SW480 (cell line): ENCODE results near the gene LAS1L.
A peak's percentile ranks its signal among the peaks of the same experiment; 100 is the strongest.
"Not testable (repeated sequence)": the region's sequence is repeated elsewhere in the genome, so short reads cannot be mapped to it uniquely, and the experiment has no call there.

Source experiments
- DNase-seq: peaks from one replicate; pipeline ENCODE4 v3.0.0-alpha.2; 2016; ENCODE audit warnings: low spot score

The LAS1L gene

GRCh38 chrX:65534450-65535292 lies at the start of gene LAS1L:
Gene LAS1L (minus strand): TSS chrX:65534787. CDS start chrX:65534715, 72 bp downstream.
- DNase-seq: peak; percentile 93

- DNase-seq: no peak
These were observed 48.0 kb upstream of the LAS1L start for GRCh38 chrX:65582450-65583082.

GRCh38 chrX:65581661-65582339 lies 47.2 kb upstream of the LAS1L start:
- peak; percentile 51 for DNase-seq

GRCh38 chrX:65578346-65578745 lies 43.8 kb upstream of the LAS1L start:
- DNase-seq: no peak

GRCh38 chrX:65576160-65576559 lies 41.6 kb upstream of the LAS1L start:
- DNase-seq: no peak

- DNase-seq: no peak
These were observed 40.4 kb upstream of the LAS1L start for GRCh38 chrX:65575022-65575421.

GRCh38 chrX:65574356-65574755 lies 39.8 kb upstream of the LAS1L start:
- no peak for DNase-seq

- DNase-seq: no peak
These were observed 38.4 kb upstream of the LAS1L start for GRCh38 chrX:65572971-65573370.

- not testable (repeated sequence) for DNase-seq
These were observed 28.3 kb upstream of the LAS1L start for GRCh38 chrX:65562850-65563249.

- DNase-seq: no peak
These were observed 17.1 kb upstream of the LAS1L start for GRCh38 chrX:65551489-65552339.

- DNase-seq: no peak
These were observed 16.5 kb upstream of the LAS1L start for GRCh38 chrX:65551086-65551485.

- DNase-seq: no peak
These were observed 10.9 kb upstream of the LAS1L start for GRCh38 chrX:65545456-65545855.

GRCh38 chrX:65537229-65537628 lies 2.6 kb upstream of the LAS1L start:
- DNase-seq: no peak

GRCh38 chrX:65536291-65536690 lies 1.7 kb upstream of the LAS1L start:
- no peak for DNase-seq

- no peak for DNase-seq
These were observed 2.6 kb downstream of the LAS1L start for GRCh38 chrX:65532016-65532415.

GRCh38 chrX:65528705-65529340 lies 5.8 kb downstream of the LAS1L start:
- DNase-seq: no peak

- no peak for DNase-seq
These were observed 6.3 kb downstream of the LAS1L start for GRCh38 chrX:65528293-65528692.

- DNase-seq: no peak
These were observed 10.4 kb downstream of the LAS1L start for GRCh38 chrX:65524139-65524538.

GRCh38 chrX:65522739-65523372 lies 11.7 kb downstream of the LAS1L start:
- DNase-seq: no peak

GRCh38 chrX:65519530-65519929 lies 15.1 kb downstream of the LAS1L start:
- DNase-seq: not testable (repeated sequence)

GRCh38 chrX:65518980-65519379 lies 15.6 kb downstream of the LAS1L start:
- DNase-seq: not testable (repeated sequence)
